IPS-18c (cell line): ENCODE data around the gene THAP12.
"Not testable (repeated sequence)": the region's sequence is repeated elsewhere in the genome, so short reads cannot be mapped to it uniquely, and the experiment has no call there.

ENCODE experiments used
- H3K4me3 ChIP-seq: 2 replicates; pipeline ENCODE4 v1.7.0; 2013; ENCODE audit warnings: low read depth, mild to moderate bottlenecking, low read length, moderate library complexity; ENCODE audit not compliant: insufficient read depth
- H3K9me3 ChIP-seq: one replicate; pipeline ENCODE4 v1.6.1; 2013; ENCODE audit warnings: mild to moderate bottlenecking, low read length, moderate library complexity; ENCODE audit not compliant: control insufficient read depth, insufficient read depth

The THAP12 gene

DNA sequence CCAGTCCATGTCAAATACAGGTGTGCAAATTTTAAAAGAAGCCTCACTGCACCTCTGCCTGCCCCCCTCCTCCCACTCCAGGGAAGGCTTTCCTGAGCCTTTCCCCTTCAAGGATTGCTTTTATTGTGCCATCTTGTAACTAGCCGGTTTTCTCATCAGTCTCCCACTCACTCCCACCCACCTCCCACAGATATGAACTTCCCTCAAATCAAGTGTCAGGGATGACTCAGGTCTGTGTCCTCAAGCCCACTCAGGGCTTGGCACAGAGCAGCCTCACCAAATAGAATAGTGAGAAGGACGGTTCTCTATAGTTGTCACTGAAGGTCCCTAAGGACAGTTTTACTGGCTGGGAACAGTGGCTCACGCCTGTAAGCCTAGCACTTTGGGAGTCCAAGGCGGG lies 43.0 kb downstream of the THAP12 start:
- Histone ChIP-seq H3K4me3 (no peak overlapping the region), H3K9me3 (peaks cover 10% of the 10 kb centered on the region)

DNA sequence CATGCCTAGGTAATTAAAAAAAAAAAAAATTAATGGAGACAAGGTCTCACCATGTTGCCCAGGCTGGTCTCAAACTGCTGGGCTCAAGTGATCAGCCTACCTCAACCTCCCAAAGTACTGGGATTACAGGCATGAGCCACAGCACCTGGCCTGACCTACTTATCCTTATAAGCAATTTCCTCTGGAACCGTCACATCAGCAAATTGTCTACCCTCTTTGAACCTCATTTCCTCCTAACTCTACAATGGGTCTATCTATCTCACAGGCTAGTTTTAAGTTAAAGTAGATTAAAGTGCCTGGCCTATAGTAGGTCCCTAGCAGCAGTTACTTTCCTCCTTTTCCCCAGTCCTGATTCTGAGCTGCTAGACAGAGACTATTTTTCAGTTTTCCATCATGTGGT lies 43.5 kb downstream of the THAP12 start:
- H3K4me3 ChIP-seq: no peak overlapping the region
- H3K9me3 ChIP-seq: peaks cover 10% of the 10 kb centered on the region

DNA sequence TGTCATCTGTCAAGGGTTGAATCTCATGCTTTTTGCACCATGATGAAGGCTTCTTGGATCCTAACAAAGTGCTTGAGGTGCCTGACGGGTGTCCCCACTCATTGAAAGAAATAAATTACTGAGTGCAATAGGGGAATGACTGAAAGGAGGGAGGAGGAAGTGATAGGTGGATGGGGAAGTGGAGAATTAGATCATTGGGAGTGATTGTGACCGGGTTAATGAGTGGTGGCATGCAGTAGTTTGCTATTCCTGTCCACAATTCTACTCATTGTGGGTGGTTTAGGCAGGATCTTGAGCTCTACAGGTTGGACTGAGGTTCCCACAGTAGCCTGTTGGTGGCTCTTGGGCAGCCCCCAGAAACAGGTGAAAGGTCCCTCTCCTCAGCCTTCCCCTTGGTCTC lies 44.3 kb downstream of the THAP12 start:
- Histone ChIP-seq H3K4me3 (no peak overlapping the region), H3K9me3 (peaks cover 10% of the 10 kb centered on the region)

DNA sequence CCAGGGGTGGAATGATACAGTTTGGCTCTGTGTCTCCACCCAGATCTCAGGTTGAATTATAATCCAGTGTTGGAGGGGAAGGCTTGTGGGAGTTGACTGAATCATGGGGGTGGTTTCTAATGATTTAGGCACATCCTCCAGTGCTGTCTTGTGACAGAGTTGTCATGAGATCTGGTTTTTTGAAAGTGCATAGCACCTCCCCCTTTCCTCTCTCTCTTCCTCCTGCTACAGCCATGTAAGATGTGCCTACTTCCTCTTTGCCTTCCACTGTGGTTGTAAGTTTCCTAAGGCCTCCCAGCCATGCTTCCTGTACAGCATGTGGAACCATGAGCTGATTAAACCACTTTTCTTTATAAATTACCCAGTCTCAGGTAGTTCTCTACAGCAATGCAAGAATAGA lies 45.1 kb downstream of the THAP12 start:
- H3K4me3 ChIP-seq: no peak overlapping the region
- peaks cover 10% of the 10 kb centered on the region for H3K9me3 ChIP-seq

DNA sequence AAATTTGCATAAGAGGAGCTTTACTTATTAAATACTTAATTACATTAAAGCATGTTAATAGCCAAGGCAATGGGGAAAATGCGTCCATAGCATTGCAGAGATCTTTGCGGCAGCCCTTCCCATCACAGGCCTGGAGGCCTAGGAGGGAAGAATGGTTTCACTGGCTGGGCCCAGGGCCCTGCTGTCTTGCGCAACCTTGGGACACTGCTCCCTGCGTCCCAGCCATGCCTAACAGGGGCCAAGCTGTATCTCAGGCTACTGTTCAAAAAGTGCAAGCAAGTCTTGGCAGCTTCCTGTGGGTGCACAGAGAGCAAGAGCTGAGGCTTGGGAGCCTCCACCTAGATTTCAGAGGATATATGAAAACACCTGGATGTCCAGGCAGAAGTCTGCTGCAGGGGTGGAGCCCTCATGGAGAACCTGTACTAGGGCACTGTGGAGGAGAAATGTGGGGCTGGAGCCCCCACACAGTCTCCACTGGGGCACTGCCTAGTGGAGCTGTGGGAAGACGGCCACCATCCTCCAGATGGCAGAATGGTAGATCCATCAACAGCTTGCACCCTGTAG lies 46.0 kb downstream of the THAP12 start:
- Histone ChIP-seq H3K9me3 (peaks cover 10% of the 10 kb centered on the region), H3K4me3 (no peak overlapping the region; the same call in 1 of the 2 replicates)

DNA sequence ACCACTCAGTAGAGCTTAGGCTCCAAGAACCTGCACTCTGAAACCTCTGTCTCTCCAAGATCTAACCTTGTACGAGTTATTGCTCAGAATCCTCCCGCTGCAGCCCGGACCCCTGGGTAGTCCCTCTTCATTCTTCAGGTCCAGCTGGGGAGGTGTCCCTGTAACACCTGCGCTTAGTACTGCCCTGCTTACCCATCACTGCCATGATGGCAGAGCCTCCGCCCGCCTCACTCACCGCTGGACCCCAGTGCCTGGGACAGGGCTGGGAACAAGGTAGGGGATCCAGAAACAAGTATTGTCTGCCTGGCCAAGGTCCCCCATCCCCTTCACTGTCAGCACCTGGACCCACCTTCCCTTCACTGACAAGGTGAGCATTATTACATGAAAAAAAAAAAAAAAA lies 50.3 kb downstream of the THAP12 start:
- Histone ChIP-seq H3K4me3 (no peak overlapping the region), H3K9me3 (peaks cover 10% of the 10 kb centered on the region)

DNA sequence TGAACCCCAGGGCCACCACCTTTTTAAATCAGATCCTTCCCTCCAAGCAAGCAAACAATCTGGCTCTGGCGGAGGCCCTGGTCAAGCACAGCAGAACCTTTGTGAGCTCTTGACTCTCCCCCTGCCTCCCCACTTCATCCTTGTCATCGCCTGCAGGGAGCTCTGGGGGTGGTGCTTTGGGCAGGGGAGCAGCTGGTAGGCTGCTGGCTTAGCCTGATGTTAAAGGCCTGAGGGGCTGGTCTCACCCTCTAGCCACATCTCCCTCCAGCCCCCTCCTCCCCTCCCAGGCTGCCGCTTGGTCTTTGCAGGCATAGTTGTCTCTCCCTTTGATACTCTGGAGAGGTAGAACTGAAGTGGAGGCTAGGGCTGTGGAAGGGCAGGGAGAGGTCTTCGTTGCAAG lies 50.9 kb downstream of the THAP12 start:
- H3K9me3 ChIP-seq: peaks cover 6% of the 10 kb centered on the region
- H3K4me3 ChIP-seq: no peak overlapping the region

DNA sequence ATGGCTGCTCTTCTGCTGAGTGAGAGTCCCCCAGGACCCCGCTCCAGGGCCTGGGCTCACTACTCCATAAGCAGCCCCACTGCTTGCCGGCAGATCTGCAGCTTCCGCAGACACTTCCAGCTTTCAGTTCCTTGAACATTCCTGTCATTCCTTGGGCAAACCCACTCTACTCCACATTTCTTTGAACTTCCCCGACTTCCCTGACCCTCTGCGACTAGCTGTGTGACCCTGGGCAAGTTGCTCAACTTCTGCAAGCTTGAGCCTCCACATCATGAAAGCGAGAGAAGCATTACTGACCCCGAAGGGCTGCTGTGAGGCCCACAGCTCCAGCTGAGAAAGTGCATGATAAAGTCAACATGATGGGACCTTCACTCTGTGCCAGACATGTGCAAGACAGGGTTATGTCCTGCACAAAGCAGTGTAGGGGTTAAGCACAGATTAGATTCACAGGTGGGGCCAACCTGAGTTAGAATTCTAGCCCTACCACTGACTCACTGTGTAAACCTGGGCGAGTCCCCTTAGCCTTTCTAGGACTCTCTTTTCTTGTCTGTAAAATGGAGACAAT lies 51.8 kb downstream of the THAP12 start:
- no peaks in the 10 kb centered on the region for H3K9me3 ChIP-seq
- no peak overlapping the region for H3K4me3 ChIP-seq

DNA sequence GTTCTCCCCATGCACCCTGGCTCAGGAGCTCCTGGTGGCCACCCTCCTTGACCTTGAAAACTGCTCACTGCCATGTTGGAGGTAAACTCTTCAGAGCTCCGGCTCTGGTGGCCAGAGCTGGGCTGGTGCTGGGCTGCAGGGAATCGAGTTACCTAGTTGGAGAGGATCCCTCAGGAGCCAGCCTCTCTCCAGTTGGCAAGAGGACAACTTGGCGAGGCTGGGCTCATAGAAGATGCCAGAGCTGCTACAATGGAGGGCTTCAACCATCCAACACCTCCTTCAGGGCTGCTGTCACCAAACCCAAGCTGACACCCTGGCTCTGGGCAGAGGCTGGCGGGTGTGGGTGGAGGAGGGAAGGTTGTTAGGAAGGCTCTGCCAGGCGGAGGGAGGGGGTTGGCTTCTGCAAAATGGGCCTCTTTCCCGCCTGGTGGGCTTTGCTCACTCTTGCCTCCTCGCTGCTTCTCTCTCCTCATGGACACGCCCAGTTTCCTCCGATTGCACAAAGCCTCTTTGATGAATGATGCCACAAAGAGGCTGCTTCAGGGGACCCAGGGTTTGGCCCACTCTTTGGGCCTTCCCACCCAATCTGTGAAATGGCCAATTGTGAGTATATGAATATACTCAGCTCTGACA lies 53.1 kb downstream of the THAP12 start:
- no peaks in the 10 kb centered on the region for H3K9me3 ChIP-seq

DNA sequence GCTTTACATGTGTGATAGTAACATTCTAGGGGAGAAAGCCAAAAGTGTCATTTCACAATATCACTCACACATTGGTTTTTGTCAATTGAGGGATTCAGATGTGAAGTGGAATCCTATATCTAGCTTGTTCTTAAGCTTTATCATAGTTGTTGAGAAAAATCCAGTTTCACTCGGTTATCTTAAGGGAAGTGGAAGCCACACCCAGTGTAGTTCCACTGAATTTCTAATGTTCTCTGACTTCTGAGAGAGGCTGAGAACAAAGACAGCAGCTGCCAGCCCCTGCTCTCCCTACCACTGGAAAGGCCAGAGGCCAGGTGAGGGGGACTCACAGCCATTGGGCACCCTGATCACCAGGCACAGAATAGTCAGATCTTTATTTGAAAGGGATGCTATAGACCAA lies 53.7 kb downstream of the THAP12 start:
- H3K9me3 ChIP-seq: no peaks in the 10 kb centered on the region
- H3K4me3 ChIP-seq: no peak overlapping the region

More for the DNA sequence above, 53.1 kb downstream of the THAP12 start:
- no peak overlapping the region for H3K4me3 ChIP-seq

DNA sequence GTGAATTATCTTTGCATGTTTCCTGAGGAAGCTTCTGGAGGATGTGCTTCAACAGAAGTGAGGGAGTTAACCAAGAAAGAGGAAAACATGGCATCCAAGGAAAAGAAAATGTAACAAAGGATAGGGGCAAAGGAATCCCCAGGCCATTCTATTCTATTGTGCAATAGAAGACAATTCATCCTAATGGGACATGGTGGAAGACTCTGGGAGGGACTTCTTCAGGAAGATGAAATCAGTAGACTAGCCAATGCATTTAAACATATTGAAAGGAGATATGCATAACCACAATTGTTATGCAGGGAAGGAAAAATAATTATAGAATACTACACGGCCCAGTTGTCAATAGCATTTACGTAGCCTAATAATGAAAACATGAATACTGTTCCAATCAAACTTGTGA lies 55.7 kb downstream of the THAP12 start:
- H3K9me3 ChIP-seq: peaks cover 3% of the 10 kb centered on the region
- no peak overlapping the region for H3K4me3 ChIP-seq

DNA sequence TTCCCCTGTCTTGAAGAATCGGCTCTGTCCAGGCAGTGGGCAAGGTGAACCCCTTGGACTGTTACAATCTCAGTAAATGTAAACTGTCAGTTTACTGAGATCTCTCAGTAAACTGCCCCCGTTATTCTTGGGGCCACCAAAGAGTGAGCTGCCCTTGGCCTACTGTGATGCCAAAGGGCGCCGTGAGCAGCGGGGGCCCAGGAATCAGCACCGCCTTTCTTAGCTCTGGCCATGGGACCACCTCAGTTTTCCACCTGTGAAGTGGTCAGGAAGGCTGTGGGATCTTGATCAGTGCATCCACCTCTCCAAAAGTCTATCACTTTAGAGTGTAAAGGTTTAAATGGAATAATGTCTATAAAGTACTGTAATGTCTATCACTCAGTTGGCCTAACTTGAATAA lies 57.1 kb downstream of the THAP12 start:
- Histone ChIP-seq H3K9me3 (peaks cover 3% of the 10 kb centered on the region), H3K4me3 (no peak overlapping the region)

DNA sequence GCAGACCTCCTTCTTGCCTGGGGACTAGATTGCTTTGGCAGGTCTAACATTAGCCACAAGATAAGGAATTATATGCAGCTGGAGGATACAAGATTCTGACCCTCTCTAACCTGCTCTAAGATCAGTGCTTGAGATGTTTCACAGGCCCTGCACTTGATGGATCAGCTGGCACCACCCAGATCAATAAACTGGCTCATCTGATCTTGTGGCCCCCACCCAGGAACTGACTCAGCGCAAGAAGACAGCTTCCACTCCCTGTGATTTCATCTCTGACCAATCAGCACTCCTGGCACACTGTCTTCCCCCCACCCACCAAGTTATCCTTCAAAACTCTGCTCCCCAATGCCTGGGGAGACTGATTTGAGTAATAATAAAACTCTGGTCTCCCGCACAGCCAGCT lies 57.6 kb downstream of the THAP12 start:
- H3K9me3 ChIP-seq, H3K4me3 ChIP-seq: not testable (repeated sequence)

DNA sequence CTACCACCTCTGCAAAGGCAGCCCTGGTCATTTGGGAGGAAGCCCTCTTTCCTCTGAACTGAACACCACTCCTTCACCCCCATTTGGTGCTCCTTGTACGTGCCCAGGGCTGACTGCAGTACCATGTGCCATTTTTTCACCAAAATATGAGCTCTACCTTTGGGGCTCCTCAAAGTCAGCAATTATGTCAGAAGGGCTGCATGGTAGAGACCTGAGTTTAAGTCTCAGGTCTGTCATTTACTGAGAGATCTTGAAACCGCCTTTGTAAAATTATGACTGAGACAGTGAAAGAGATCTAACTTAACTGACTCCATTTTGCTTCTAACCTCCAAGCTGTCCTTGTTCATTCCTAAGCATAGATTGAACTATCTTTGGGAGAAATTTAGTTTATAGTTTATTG lies 58.0 kb downstream of the THAP12 start:
- no peak overlapping the region for H3K4me3 ChIP-seq
- H3K9me3 ChIP-seq: peaks cover 3% of the 10 kb centered on the region

DNA sequence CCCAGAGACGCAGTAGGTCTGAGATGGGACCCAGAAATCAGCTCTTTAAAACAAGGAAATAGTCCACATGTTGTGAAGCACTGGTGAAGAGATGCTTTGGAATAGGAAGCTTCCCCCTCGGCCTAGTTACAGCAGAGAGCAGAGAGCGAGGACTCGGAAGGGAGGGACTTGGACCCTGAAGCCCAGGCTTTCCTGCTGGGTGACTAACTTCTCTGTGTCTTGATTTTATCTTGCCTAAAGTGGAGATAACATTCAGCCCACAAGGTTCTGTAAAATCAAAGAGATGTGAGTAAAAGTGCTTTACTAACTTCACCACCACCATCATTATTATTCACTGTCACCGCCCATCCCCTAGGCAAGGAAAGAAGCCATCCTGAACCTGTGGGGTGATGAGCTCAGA lies 58.4 kb downstream of the THAP12 start:
- Histone ChIP-seq H3K4me3 (peak overlapping the region; percentile 47; the same call in 1 of the 2 replicates), H3K9me3 (peaks cover 3% of the 10 kb centered on the region)

DNA sequence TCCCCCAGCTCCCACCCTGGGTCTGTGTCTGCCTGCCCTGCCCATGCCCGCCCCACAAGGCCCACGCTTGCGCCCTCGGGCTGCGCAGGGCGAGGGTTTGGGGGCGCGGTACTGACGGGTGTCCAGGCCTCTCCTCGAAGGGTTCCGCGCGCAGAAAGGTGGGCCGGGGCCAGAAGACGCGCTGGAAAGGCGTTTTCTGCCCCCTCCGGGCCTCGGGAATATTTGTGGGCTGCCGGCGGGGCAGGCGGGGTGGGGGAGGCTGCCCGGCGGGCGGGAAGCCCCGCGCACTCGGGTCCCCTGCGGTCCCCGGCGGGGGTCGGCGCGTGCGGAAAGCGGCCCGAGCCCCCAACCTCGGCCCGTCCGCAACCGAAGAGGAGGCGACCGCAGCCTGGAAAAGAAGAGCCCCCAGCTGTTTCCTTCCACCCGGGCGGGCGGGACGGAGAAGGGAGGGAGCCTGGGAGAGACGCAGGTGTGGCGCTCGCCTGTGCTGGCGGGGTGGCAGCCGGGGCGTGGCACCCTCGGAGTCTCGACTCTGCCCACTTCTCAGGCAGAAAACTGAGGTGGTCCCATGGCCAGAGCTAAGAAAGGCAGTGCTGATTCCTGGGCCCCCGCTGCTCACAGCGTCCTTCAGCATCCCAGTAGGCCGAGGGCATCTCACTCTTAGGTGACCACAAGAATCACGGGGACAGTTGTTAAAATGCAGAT lies 59.0 kb downstream of the THAP12 start:
- Histone ChIP-seq H3K9me3 (peaks cover 3% of the 10 kb centered on the region), H3K4me3 (peak overlapping the region; percentile 47)

DNA sequence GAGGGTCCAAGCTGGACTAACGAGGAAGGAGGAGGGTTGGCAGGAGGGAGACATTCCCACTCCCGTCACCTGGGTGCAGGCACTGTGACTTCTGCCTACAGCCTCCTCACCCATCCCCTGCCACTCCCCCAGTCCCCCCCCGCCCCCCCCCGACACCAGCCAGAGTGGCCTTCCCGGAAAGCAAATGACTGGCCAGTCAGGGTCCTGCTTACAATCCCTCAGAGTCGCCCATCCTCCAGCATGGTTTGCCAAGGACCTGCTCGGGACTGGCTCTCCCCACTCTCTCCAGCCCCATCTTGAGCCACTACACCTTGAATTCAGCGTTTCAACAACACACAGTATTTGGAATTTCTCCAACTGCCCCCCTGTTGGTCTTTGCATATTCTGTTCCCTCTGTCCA lies 59.6 kb downstream of the THAP12 start:
- Histone ChIP-seq H3K9me3 (peaks cover 3% of the 10 kb centered on the region), H3K4me3 (peak overlapping the region; percentile 47)

DNA sequence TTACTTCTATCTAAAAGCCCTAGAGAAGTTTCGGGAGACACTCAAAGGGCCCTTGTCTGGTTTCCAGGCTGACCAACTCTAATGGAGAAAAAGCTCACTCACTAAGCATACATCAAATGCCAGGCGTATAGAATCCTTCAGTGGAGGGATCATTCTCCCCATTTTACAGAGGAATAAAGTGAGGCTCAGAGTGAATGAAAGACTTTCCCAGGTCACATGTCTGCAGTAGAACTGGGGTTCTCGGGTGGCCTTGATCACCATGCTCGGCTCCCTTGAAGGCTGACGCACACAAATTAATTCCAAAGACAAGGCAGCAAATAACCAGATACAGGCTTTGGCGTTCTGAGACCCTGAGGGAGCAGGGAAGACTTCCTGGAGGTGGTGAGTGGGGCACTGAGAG lies 60.0 kb downstream of the THAP12 start:
- peaks cover 3% of the 10 kb centered on the region for H3K9me3 ChIP-seq
- H3K4me3 ChIP-seq: no peak overlapping the region
